OCI-LY7 (cell line): Measurements from ENCODE around the gene SDCCAG8. TPM values are rescaled to one million over a fixed set of nuclear protein-coding genes. Genes with fewer than 3 reads are reported as not detected.

ENCODE experiments used
- BruUV-seq: library from RNA; stranded (reverse); fragments of 400-500 nt; replicated peaks from 2 replicates; lab custom pipeline; 2021; lab: Mats Ljungman, UMichigan
- CTCF ChIA-PET: fragments of 300-600 bp; sonication (Branson Sonifier 250); formaldehyde crosslinking; loops from one replicate; lab custom pipeline; 2022; ENCODE audit warnings: antibody characterized with exemption; ENCODE audit not compliant: unreplicated experiment; lab: Charles Lee
- POLR2A ChIA-PET: fragments of 300-600 bp; sonication (Branson Sonifier 250); formaldehyde crosslinking; loops from one replicate; lab custom pipeline; 2022; ENCODE audit warnings: antibody characterized with exemption; lab: Charles Lee
- DNase-seq: peaks from one replicate; pipeline ENCODE4 v3.0.0-alpha.2; 2015; ENCODE audit warnings: low spot score
- H2AFZ ChIP-seq: fragments of 200-600 bp; sonication (generic), shearing (Covaris generic); 2 replicates; pipeline ENCODE4 v1.6.1; 2014; ENCODE audit warnings: mild to moderate bottlenecking, antibody characterized with exemption, low read length, moderate library complexity
- H3K27ac ChIP-seq: fragments of 200-600 bp; sonication (generic); 2 replicates; pipeline ENCODE4 v1.5.1; 2014; ENCODE audit warnings: mixed run types, low read depth, mild to moderate bottlenecking, moderate library complexity, low read length, inconsistent platforms; ENCODE audit not compliant: poor library complexity, severe bottlenecking
- H3K36me3 ChIP-seq: fragments of 200-600 bp; sonication (generic); 2 replicates; pipeline ENCODE4 v1.6.1; 2014; ENCODE audit warnings: mild to moderate bottlenecking, antibody characterized with exemption, low read length, moderate library complexity, mixed read lengths; ENCODE audit not compliant: insufficient read depth
- H3K4me1 ChIP-seq: fragments of 200-600 bp; sonication (generic); 2 replicates; pipeline ENCODE4 v1.5.1; 2014; ENCODE audit warnings: mild to moderate bottlenecking, low read length; ENCODE audit not compliant: insufficient read depth, poor library complexity, severe bottlenecking
- H3K4me2 ChIP-seq: fragments of 200-600 bp; sonication (generic); 2 replicates; pipeline ENCODE4 v1.6.1; 2014; ENCODE audit warnings: mild to moderate bottlenecking, low read length
- H3K4me3 ChIP-seq: fragments of 200-600 bp; sonication (generic); 2 replicates; pipeline ENCODE4 v1.5.1; 2014; ENCODE audit warnings: mild to moderate bottlenecking, low read depth, low read length; ENCODE audit not compliant: poor library complexity, severe bottlenecking
- H3K79me2 ChIP-seq: fragments of 200-600 bp; sonication (generic); 2 replicates; pipeline ENCODE4 v1.6.1; 2016; ENCODE audit warnings: low read depth, mild to moderate bottlenecking, low read length, moderate library complexity, mixed read lengths; ENCODE audit not compliant: insufficient read depth
- H3K9me2 ChIP-seq: fragments of 200-600 bp; sonication (generic); 2 replicates; pipeline ENCODE4 v1.6.1; 2016; ENCODE audit warnings: mild to moderate bottlenecking, low read length, mixed read lengths; ENCODE audit not compliant: insufficient read depth
- H3K9me3 ChIP-seq: fragments of 200-600 bp; sonication (generic); 2 replicates; pipeline ENCODE4 v1.6.1; 2014; ENCODE audit warnings: mild to moderate bottlenecking, mixed run types, low read length, mixed read lengths
- H4K20me1 ChIP-seq: fragments of 200-600 bp; sonication (generic); 2 replicates; pipeline ENCODE4 v1.6.1; 2014; ENCODE audit warnings: mild to moderate bottlenecking, antibody characterized with exemption, low read length, moderate library complexity, mixed read lengths; ENCODE audit not compliant: insufficient read depth
- EZH2phosphoT487 ChIP-seq: fragments of 200-600 bp; sonication (generic); IDR thresholded peaks from 2 replicates; pipeline ENCODE4 v1.6.1; 2018; ENCODE audit warnings: low read depth, borderline replicate concordance, mild to moderate bottlenecking, mixed run types, antibody characterized with exemption, low read length, moderate library complexity, mixed read lengths
- intact Hi-C: fragments of 100-400 bp; cut with micrococcal nuclease; formaldehyde crosslinking; loops from one replicate; pipeline ENCODE4 v1.10.0; 2022; ENCODE audit not compliant: unreplicated experiment
- total RNA-seq, 2 experiments: library from RNA; depleted of rRNA in 1 of 2; stranded (reverse); fragments of >200 nt in 1 of 2; shearing (Covaris generic) in 1 of 2; gene quantifications; 2 replicates each; pipeline ENCODE4 v1.2.3, GENCODE V29; 2014 to 2022
- TF ChIP-seq, protein P1 (sequence below): fragments of 200-600 bp; sonication (generic); conservative IDR thresholded peaks from 2 replicates; pipeline ENCODE4 v1.5.1; 2014; ENCODE audit warnings: mild to moderate bottlenecking, antibody characterized with exemption, low read length, moderate library complexity, mixed read lengths

The SDCCAG8 gene
- total RNA-seq, 2 experiments from 2014 or later: 18.1 to 28.7 TPM

DNA sequence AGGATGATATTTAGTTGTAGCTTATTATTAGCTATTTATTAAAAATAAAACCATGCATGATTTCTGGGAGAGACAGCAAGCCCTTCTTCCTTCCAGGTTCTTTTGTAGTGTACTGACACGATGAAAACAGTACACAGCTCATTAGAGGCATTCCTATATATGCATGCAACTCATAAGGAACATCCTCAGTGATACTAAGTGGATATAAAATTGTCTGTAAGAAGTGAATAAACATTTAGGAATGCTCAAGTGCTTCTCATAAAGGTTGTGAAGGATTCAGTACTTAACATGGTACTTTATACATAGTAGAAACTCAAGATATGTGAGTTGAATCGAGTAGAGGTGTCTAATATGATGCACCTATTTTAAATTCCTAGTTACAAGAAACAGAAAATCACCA, 287.7 kb downstream of the SDCCAG8 start:
- H3K4me2 ChIP-seq: no peak overlapping the region
- H3K4me1 ChIP-seq: no peaks in the 10 kb centered on the region
- no peak overlapping the region for H3K27ac ChIP-seq
- no peak overlapping the region for H2AFZ ChIP-seq
- no TSS peak for BruUV-seq
- no peaks in the 10 kb centered on the region for H3K79me2 ChIP-seq
- no peak for DNase-seq
- no peaks in the 10 kb centered on the region for H3K36me3 ChIP-seq
- H4K20me1 ChIP-seq: no peaks in the 10 kb centered on the region
- H3K9me2 ChIP-seq: no peaks in the 10 kb centered on the region
- no peak overlapping the region for H3K4me3 ChIP-seq
- POLR2A ChIA-PET: no interaction called here
- CTCF ChIA-PET: no interaction called here
- intact Hi-C loops: no loop called here
- no peaks in the 10 kb centered on the region for H3K9me3 ChIP-seq
- TF ChIP-seq, protein P1, sequence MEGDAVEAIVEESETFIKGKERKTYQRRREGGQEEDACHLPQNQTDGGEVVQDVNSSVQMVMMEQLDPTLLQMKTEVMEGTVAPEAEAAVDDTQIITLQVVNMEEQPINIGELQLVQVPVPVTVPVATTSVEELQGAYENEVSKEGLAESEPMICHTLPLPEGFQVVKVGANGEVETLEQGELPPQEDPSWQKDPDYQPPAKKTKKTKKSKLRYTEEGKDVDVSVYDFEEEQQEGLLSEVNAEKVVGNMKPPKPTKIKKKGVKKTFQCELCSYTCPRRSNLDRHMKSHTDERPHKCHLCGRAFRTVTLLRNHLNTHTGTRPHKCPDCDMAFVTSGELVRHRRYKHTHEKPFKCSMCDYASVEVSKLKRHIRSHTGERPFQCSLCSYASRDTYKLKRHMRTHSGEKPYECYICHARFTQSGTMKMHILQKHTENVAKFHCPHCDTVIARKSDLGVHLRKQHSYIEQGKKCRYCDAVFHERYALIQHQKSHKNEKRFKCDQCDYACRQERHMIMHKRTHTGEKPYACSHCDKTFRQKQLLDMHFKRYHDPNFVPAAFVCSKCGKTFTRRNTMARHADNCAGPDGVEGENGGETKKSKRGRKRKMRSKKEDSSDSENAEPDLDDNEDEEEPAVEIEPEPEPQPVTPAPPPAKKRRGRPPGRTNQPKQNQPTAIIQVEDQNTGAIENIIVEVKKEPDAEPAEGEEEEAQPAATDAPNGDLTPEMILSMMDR: no peak
- no peak for TF ChIP-seq EZH2phosphoT487

DNA sequence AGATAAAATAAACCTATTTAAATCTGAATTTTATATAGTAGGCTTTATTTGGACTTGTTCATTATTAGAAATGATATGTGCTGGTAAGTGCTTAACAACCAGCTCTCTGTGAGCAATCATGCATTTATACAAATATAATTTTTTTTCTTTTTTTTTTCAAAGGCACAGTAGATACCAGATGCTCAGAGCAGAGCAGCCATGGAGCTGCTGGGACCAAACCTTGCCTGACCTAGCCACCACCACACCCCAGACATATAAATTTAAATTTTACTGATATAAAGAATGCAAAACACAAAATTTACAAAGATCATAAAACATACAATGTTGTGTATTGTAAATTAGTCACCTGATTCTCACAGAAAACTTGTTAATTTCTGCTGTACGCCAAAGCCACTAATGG, 290.6 kb downstream of the SDCCAG8 start:
- Histone ChIP-seq H3K79me2 (no peaks in the 10 kb centered on the region), H3K9me2 (no peaks in the 10 kb centered on the region), H3K9me3 (no peaks in the 10 kb centered on the region), H3K27ac (no peak overlapping the region), H4K20me1 (no peaks in the 10 kb centered on the region), H2AFZ (no peak overlapping the region), H3K4me2 (no peak overlapping the region), H3K4me3 (no peak overlapping the region), H3K36me3 (no peaks in the 10 kb centered on the region), H3K4me1 (no peaks in the 10 kb centered on the region)
- ChIA-PET POLR2A (interaction anchor here (1.6 kb wide), 1 partner anchor 12 kb away, joined by 4 read pairs; no protein-coding TSS in a partner anchor), CTCF (no interaction called here)
- DNase-seq: no peak
- no TSS peak for BruUV-seq
- TF ChIP-seq EZH2phosphoT487: no peak
- intact Hi-C loops: no loop called here

DNA sequence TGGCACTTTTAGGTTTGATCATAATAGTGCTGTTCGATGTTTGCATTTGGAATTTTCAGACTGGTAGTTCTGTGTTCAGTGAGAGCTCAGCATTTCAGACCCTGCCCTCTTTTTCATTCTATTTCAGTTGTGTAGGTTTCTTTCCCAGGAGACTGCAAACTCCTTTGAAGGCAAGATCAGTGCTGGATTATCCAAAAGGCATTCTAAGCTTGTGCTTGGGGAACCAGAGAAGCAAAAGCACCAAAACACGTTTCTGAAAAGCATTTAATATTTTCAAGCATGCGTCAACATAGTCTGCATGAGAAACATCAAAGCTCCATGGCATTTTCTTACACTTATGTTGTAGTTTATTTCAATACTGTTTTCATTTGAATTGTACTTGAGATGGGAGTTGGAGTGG, 292.1 kb downstream of the SDCCAG8 start:
- CTCF ChIA-PET: no interaction called here
- intact Hi-C loops: no loop called here

More for the DNA sequence above, 292.1 kb downstream of the SDCCAG8 start:
- H3K27ac ChIP-seq: no peak overlapping the region
- no peak overlapping the region for H3K4me3 ChIP-seq
- no peak overlapping the region for H2AFZ ChIP-seq
- no peaks in the 10 kb centered on the region for H3K9me3 ChIP-seq
- no peaks in the 10 kb centered on the region for H4K20me1 ChIP-seq
- no peaks in the 10 kb centered on the region for H3K79me2 ChIP-seq
- no TSS peak for BruUV-seq
- H3K36me3 ChIP-seq: no peaks in the 10 kb centered on the region
- H3K9me2 ChIP-seq: no peaks in the 10 kb centered on the region
- H3K4me1 ChIP-seq: no peaks in the 10 kb centered on the region
- no peak overlapping the region for H3K4me2 ChIP-seq
- TF ChIP-seq, protein P1: no peak
- TF ChIP-seq EZH2phosphoT487: no peak
- DNase-seq: no peak
- POLR2A ChIA-PET: interaction anchor here (1.6 kb wide), 1 partner anchor 13 kb away, joined by 4 read pairs; no protein-coding TSS in a partner anchor
